Muscle layer of duodenum (tissue), 2 donors: Measurements from ENCODE around the gene DLK1.

Experiments
- H3K27ac ChIP-seq: one replicate; pipeline ENCODE4 v1.7.0; 2013; ENCODE audit warnings: mild to moderate bottlenecking, low read length
- H3K27me3 ChIP-seq: one replicate; pipeline ENCODE4 v1.7.0; 2013; ENCODE audit warnings: low read depth, mild to moderate bottlenecking, control low read depth, low read length
- H3K36me3 ChIP-seq, 2 donors: one replicate each; pipeline ENCODE4 v1.7.0; 2013; ENCODE audit warnings: low read length in 2 of 2, control low read depth in 1 of 2, mild to moderate bottlenecking in 1 of 2; ENCODE audit not compliant: insufficient read depth in 2 of 2, control insufficient read depth in 1 of 2
- H3K4me1 ChIP-seq, 2 donors: one replicate each; pipeline ENCODE4 v1.7.0; 2013; ENCODE audit warnings: low read length in 2 of 2, mild to moderate bottlenecking in 2 of 2, control low read depth in 1 of 2, moderate library complexity in 1 of 2; ENCODE audit not compliant: insufficient read depth in 2 of 2, control insufficient read depth in 1 of 2
- H3K4me3 ChIP-seq, 2 donors: one replicate each; pipeline ENCODE4 v1.7.0; 2013; ENCODE audit warnings: low read length in 2 of 2, low read depth in 1 of 2, mild to moderate bottlenecking in 1 of 2
- H3K9me3 ChIP-seq, 2 donors: one replicate each; pipeline ENCODE4 v1.7.0; 2013; ENCODE audit warnings: low read length in 2 of 2, control low read depth in 1 of 2, mild to moderate bottlenecking in 1 of 2; ENCODE audit not compliant: control insufficient read depth in 1 of 2
- donor health status: healthy.

Gene DLK1

DNA sequence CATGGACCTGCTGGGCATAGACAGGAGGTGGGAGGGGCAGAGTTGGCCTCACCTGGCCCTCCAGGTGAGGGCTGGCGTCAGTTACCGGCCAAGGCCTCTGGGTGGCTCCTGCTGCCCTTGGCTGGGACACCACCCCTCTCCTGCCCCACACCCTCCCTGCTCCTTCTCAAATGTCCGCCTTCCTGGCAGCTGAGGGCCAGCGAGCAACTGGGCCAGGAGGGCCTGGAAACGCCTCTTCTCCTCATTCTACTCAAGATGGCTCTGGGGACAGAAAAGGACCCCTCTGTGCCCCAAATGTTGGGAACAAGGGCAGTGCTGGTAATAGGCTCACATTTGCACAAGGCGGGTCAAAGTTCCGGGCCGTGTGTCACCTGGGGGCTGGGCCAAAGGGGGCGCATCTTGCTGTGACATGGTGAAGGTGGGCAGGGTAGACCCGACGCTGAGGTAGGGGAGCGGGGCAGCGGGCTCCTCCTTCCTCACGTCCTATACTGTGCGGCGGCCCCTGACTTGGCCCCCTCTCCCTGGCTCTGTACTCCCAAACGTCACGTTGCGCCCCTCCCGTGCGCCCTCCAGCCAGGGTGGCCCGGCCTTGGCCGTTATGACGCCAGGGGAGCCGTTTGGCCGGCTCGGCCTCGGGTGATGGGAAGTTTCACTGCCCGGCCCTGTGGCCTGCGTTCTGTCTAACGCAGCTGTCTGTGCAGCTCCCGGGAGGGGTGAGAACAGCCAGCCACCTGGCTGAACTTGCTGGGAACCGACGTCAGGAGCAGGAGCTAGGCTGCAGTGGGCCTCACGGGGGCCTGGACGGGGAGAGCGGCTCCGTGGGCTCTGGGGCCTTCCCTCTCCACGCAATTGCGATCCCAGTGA lies 18.0 kb upstream of the DLK1 start:
- no peaks in the 10 kb centered on the region for H3K27me3 ChIP-seq
- H3K4me1 ChIP-seq, result peaks cover 0 to 5% of the 10 kb centered on the region in 2 donors
- H3K9me3 ChIP-seq, result no peaks in the 10 kb centered on the region
- peak overlapping the region in 1 of 2 donors; percentile 10 for H3K4me3 ChIP-seq
- H3K36me3 ChIP-seq, result no peaks in the 10 kb centered on the region
- no peak overlapping the region for H3K27ac ChIP-seq

DNA sequence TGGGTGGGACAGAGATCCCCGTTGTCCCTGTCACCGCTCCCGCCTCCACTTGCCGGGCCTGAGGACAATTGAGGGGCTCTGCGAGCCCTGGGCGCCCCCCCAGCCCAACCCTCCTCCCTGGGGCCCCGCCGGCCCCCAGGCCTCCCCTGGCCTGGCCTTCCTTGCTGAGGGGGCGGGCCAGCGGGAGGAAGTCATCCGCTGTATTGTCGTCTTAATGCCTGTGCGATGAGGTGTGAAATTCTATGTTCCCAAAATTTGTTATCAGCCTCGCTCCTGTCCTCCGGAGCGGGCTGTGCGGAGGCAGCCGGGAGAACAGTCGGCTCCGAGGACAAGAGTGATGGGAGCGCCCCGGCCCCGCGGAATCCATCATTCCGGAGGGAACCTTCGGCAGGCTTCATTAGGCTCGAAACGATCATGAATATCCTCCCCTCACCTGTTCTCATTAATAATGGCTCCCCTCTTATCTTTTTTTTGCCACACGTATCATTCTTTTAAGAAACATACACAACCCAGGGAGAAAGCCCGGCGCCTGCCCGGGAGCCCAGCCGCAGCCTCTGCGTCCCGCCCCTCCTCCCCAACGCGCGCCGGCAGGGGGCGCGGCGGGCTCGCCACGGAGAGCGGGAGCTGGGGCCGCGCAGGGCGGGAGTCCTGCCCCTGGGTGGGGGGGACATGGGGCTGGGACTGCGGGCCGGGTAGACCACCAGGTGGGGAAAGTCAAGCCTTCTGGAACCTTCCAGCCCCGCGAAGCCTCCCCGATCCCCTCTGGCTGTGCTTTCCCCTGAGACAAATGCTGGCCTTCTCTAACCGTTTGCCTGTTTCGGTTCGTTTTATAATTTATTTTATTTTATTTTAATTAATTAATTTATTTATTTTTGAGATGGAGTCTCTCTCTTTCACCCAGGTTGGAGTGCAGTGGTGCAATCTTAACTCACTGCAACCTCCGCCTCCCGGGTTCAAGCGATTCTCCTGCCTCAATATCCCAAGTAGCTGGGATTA lies 17.1 kb upstream of the DLK1 start:
- Histone ChIP-seq H3K4me3 (peak overlapping the region; percentile 10 to 37), H3K4me1 (peaks cover 0 to 5% of the 10 kb centered on the region in 2 donors), H3K27ac (no peak overlapping the region), H3K27me3 (no peaks in the 10 kb centered on the region), H3K9me3 (no peaks in the 10 kb centered on the region), H3K36me3 (no peaks in the 10 kb centered on the region)

DNA sequence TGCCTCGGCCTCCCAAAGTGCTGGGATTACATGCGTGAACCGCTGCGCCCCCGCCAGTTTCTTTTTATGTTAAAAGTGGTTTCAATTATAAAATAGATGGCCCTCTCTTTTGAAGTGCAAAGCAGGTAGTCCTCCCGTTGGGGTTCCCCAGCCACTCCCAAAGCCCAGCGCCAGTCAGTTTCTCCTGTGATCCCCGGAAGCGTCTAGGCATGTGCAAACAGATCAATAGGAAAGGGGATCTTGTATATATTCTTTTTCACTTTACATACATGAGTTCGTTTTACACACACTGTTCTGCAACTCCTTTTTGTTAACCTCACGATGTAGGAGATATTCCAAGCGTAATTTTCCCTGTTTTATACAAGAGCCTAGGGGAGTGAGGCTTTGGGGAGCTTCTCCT lies 16.3 kb upstream of the DLK1 start:
- H3K4me3 ChIP-seq, result no peak overlapping the region
- no peaks in the 10 kb centered on the region for H3K36me3 ChIP-seq
- no peak overlapping the region for H3K27ac ChIP-seq
- no peaks in the 10 kb centered on the region for H3K27me3 ChIP-seq
- H3K4me1 ChIP-seq, result peaks cover 0 to 5% of the 10 kb centered on the region in 2 donors
- no peaks in the 10 kb centered on the region for H3K9me3 ChIP-seq

- Histone ChIP-seq H3K27me3 (no peaks in the 10 kb centered on the region), H3K4me3 (no peak overlapping the region), H3K9me3 (no peaks in the 10 kb centered on the region), H3K36me3 (no peaks in the 10 kb centered on the region), H3K27ac (no peak overlapping the region), H3K4me1 (peaks cover 0 to 5% of the 10 kb centered on the region in 2 donors)
These were observed 15.7 kb upstream of the DLK1 start for GRCh38 chr14:100710826-100711462.

DNA sequence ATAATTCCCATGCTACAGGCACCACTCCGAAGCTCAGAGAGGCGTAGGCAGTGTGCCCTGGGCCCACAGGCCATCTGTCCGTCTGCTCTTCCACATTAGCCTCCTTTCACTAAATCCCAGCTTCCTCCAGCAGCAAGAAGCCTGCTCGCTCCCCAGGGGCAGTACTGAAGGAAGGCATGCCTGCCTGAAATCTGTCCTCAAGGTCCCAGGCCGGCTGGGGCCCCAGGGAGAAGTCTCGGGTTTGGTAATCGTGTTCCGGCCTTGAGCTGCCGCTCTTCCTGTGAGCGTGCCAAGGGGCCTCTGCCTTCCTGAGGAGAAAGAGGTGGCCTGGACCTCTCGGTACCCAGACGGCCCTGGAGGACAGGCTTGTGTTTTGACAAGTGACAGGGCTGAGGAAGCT lies 15.2 kb upstream of the DLK1 start:
- Histone ChIP-seq H3K4me3 (no peak overlapping the region), H3K27ac (no peak overlapping the region), H3K27me3 (no peaks in the 10 kb centered on the region), H3K9me3 (no peaks in the 10 kb centered on the region), H3K36me3 (no peaks in the 10 kb centered on the region), H3K4me1 (peaks cover 0 to 5% of the 10 kb centered on the region in 2 donors)

DNA sequence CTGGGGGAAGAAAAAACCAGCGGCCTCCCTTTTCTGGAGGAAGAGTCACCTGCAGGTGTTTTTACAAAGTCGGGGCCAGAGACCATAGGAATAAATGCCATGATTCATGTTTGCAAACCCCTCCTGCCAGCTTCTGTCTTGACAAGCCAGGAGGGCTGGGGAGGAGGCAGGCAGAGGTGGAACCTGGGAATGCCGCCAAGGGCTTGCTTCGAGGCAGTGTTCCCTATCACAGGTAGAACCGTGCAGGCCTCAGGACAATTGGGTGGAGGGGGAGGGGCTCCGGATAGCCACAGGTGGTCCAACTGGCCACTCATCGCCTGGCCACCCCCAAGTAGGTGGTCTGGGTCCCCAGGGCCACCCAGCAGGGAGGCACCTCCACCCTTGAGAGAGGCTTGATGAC lies 14.2 kb upstream of the DLK1 start:
- H3K27ac ChIP-seq, result no peak overlapping the region
- no peaks in the 10 kb centered on the region for H3K9me3 ChIP-seq
- no peak overlapping the region for H3K4me3 ChIP-seq
- H3K27me3 ChIP-seq, result no peaks in the 10 kb centered on the region
- peaks cover 0 to 5% of the 10 kb centered on the region in 2 donors for H3K4me1 ChIP-seq
- H3K36me3 ChIP-seq, result no peaks in the 10 kb centered on the region

- Histone ChIP-seq H3K36me3 (no peaks in the 10 kb centered on the region), H3K27ac (no peak overlapping the region), H3K4me1 (peaks cover 0 to 5% of the 10 kb centered on the region in 2 donors), H3K9me3 (no peaks in the 10 kb centered on the region), H3K27me3 (no peaks in the 10 kb centered on the region), H3K4me3 (no peak overlapping the region)
These were observed 13.0 kb upstream of the DLK1 start for GRCh38 chr14:100713705-100714104.

- Histone ChIP-seq H3K9me3 (no peaks in the 10 kb centered on the region), H3K27me3 (no peaks in the 10 kb centered on the region), H3K36me3 (no peaks in the 10 kb centered on the region), H3K4me1 (peaks cover 0 to 4% of the 10 kb centered on the region in 2 donors), H3K4me3 (no peak overlapping the region), H3K27ac (no peak overlapping the region)
These were observed 12.3 kb upstream of the DLK1 start for GRCh38 chr14:100714258-100714892.

- Histone ChIP-seq H3K36me3 (no peaks in the 10 kb centered on the region), H3K27me3 (no peaks in the 10 kb centered on the region), H3K4me1 (no peaks in the 10 kb centered on the region), H3K9me3 (no peaks in the 10 kb centered on the region), H3K4me3 (no peak overlapping the region), H3K27ac (no peak overlapping the region)
These were observed 11.4 kb upstream of the DLK1 start for GRCh38 chr14:100715332-100715731.

DNA sequence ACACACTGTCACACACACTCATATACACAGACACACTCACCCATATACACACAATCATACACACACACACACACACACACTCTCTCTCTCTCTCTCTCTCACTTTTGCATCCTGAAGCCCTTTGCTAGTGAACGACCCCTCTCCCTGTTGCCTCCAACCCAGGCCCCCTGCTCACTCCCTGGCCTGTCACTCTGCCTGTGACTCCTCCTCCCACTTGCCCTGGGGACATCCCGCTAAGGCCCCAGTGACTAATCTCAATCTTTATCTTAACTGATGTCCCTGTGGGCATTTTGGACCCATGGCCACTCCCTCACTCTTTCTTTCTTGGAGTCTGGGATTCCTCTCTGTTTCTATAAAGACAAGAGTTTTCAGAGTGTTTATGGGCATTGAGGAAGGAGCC lies 10.9 kb upstream of the DLK1 start:
- Histone ChIP-seq H3K4me1 (no peaks in the 10 kb centered on the region), H3K36me3 (no peaks in the 10 kb centered on the region), H3K9me3 (no peaks in the 10 kb centered on the region), H3K27ac (no peak overlapping the region), H3K27me3 (no peaks in the 10 kb centered on the region), H3K4me3 (no peak overlapping the region)
